Gastroesophageal sphincter (tissue), 3 donors: Measurements from ENCODE around the gene PCGF3.
A peak's percentile ranks its signal among the peaks of the same experiment; 100 is the strongest.

ENCODE experiments used
- CTCF ChIP-seq, 4 experiments: fragments of 200-600 bp in 2 of 4; fragments of 450-650 bp in 2 of 4; sonication (generic) in 1 of 4; IDR thresholded peaks; one replicate each; pipeline ENCODE4 v1.5.1; 2017 to 2019; ENCODE audit warnings: antibody characterized with exemption in 4 of 4, mild to moderate bottlenecking in 2 of 4, moderate library complexity in 2 of 4
- POLR2A ChIP-seq, 2 donors: fragments of 450-650 bp; IDR thresholded peaks; one replicate each; pipeline ENCODE4 v1.6.1; 2017; ENCODE audit warnings: antibody characterized with exemption in 2 of 2, mild to moderate bottlenecking in 2 of 2, moderate library complexity in 1 of 2
- POLR2AphosphoS5 ChIP-seq: sonication (generic); formaldehyde crosslinking; IDR thresholded peaks from one replicate; pipeline ENCODE4 v1.6.1; 2017; ENCODE audit warnings: antibody characterized with exemption

DNA sequence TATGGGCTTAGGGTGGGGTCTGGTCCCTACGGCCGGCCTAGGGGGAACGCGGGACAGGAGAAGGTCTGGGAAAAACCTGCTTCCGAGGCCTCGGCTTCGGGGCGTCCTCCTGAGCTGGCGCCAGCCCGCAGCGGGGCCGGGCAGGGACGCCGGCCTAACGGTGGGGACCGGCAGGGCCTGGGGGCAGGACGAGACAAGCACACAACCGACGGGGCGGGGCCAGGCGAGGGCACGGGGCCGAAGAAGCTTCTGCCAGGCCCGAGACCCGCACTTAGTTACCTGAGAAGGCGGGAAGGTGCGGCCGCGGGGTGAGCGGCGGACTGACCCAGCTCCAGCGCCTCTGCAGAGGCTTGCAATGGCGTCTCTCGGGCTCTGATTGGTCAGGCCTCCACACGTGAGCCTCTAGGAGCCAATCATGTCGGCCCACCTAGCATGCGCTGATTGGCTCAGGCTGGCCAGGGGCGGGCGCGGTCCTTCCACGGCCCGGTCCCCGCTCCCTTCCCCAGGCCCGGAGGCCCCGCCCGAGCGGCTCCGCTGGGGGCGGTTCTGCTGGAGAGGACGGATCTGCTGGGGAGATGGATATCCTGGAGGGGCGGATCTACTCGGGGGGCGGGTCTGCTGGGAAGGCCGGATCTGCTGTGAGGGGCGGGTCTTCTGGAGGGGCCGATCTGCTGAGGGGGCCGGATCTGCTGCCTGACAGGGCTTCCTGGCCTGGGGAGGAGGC, 76.0 kb downstream of the PCGF3 start:
- no peak for TF ChIP-seq CTCF (IDR thresholded peaks at IDR 0.05)
- peak; percentile 93 for TF ChIP-seq POLR2AphosphoS5
- TF ChIP-seq POLR2A (IDR thresholded peaks at IDR 0.05): peak; percentile 89 to 94
